ENCODE results near the gene TNS3. TPM values are rescaled to one million over a fixed set of nuclear protein-coding genes. Genes with fewer than 3 reads are reported as not detected.

TNS3 gene
- total RNA-seq, 2 experiments from 2014 or later = not detected

DNA sequence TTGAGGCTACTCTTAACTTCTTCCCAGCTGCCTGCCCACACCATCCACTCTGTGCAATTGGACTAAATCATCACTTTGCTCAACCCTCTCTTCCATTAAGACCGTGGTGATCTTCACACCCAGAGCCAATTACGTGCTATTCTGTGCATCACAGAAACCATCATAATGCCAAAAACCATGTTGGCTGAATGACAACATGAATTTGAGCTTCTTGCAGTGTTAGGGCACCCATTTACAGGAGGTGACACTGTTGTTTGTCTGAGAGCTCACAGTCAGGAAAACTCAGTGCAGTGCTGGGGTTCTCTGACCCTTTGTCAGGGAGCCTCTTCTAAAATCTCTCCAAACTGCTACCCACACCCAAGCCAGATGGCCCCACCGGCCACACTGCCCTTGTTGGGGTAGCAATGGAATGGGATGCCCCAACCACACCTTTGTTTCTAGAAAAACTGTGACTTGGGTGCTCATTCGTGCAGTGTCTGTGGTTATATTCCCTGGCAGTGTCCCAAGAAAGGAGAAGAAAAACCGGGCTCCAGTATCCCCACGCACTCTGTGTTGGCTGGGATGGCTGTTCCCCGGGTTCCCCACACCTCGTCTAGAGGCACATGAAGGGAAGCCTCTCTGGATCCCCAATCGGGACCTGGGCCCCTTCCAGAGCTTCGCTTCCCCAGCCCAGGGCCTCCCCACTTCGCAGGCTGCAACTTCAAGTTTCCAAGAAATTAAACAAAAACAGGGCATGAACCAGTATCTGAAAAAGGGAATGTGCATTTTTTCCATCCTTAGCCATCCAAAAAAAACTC is 2.0 kb upstream of the TNS3 start:
- Mint-ChIP-seq H3K27ac (no peak overlapping the region), H3K4me1 (no peaks in the 10 kb centered on the region), H3K9me3 (no peaks in the 10 kb centered on the region), H3K4me3 (no peak overlapping the region), H3K36me3 (ENCODE audit: low read depth) (no peaks in the 10 kb centered on the region), H3K27me3 (peaks cover 33% of the 10 kb centered on the region)
- ChIA-PET POLR2A (interaction anchor here (0.7 kb wide), 1 partner anchor 102 kb away, joined by 3 read pairs; no protein-coding TSS in a partner anchor), CTCF (interaction anchor here (0.5 kb wide), 1 partner anchor 12 kb away, joined by 3 read pairs; no protein-coding TSS in a partner anchor)
- no peak for DNase-seq

DNA sequence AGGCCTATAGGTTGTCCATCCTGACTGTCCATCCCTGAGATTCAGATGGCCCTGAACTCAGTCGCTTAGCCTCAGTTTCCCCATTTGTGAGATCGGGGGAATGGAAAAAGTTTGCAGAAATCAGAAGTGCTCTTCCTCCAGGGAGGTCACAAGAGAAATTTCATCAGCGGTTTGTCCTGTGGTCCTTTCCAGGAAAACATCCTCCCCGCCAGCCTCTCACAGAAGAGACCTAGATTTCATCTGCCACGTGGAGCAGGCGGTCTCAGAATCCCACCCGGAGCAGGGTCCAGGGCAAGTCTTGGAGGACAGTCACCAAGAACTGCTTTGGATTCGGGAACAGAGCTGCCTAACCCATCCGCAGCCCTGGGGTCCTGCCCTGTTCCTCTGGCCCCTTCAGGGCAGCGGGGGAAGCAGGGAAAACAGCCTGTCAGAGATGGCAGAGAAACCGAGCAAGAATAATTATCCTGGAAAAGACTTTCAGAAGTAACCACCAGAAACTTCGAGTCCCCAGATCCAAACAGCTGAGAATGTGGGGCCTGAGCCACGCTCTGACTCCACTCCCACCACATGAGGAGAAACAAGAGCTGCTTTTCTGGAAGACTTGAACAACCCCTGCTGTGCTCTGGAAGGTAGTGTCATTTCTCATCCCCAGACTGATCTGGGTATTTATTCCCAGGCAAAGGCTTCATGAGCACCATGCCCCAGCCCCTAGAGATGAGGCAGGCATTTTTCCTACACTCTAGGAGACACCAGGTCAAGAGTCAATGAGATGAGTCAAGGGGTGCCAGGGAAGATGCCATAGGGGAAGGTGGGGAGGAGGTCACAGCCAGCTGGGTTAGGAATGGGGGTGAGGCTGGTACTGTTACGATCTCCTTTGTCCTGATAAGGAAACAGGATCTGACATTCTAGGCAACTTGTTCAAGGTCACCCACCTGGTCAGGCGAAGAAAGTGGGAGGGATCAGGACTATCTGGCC is 1.1 kb upstream of the TNS3 start:
- ChIA-PET POLR2A (interaction anchor here (0.7 kb wide), 1 partner anchor 101 kb away, joined by 3 read pairs; no protein-coding TSS in a partner anchor), CTCF (interaction anchor here (0.5 kb wide), 1 partner anchor 13 kb away, joined by 3 read pairs; no protein-coding TSS in a partner anchor)
- no peak overlapping the region for H3K4me3 Mint-ChIP-seq
- DNase-seq = no peak
- H3K27me3 Mint-ChIP-seq = peaks cover 33% of the 10 kb centered on the region
- no peaks in the 10 kb centered on the region for H3K4me1 Mint-ChIP-seq
- H3K9me3 Mint-ChIP-seq = no peaks in the 10 kb centered on the region
- no peaks in the 10 kb centered on the region for H3K36me3 Mint-ChIP-seq (ENCODE audit: low read depth)
- H3K27ac Mint-ChIP-seq = no peak overlapping the region

DNA sequence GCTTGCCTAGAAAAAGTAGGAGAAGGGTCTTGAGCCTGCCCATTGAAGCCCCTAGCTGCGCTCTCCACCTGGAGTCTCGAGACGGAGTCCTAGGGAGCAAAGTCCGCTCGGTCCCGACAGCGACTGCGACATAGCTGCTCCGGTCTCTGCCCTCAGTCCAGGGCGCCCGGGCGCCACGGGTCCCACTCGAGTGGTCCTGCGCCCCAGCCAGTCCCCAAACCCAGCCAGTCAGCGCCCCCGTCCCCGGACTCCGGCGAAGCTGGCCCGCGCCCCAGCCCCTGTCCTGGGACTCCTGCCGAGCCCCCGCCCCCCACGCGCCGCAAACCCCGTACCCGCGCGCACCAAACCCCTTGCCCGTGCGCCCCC is 490 bp downstream of the TNS3 start:
- POLR2A ChIA-PET = no interaction called here
- H3K9me3 Mint-ChIP-seq = no peaks in the 10 kb centered on the region
- peaks cover 33% of the 10 kb centered on the region for H3K27me3 Mint-ChIP-seq
- CTCF ChIA-PET = no interaction called here
- no peak overlapping the region for H3K4me3 Mint-ChIP-seq
- DNase-seq = no peak
- no peaks in the 10 kb centered on the region for H3K4me1 Mint-ChIP-seq
- no peak overlapping the region for H3K27ac Mint-ChIP-seq
- H3K36me3 Mint-ChIP-seq (ENCODE audit: low read depth) = no peaks in the 10 kb centered on the region

DNA sequence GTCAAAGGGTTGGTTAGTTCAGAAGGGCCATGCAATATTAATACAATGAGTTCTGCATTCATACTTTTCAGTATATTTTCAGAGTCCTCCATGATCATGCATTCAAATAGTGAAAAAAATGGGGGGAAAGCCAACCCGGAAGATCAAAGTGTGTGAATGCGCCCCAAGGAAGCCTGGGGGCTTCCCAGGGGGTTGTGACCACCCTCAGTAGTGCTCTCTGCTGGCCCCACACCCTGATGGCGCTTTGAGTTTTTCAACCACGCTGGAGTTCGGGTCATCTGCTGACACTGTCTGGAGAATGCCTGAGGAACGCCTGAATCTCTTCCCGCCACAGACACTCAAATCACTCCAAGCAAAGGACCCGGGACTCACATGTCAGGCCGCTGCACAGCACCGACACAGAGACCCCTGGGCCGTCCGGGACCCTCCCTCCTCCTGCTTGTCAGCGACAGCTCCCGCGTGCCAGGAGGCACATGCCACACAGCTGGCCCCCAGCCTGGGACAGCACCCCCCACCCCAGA is 1.0 kb downstream of the TNS3 start:
- Mint-ChIP-seq H3K4me1 (no peaks in the 10 kb centered on the region), H3K9me3 (no peaks in the 10 kb centered on the region), H3K27me3 (peaks cover 33% of the 10 kb centered on the region), H3K36me3 (ENCODE audit: low read depth) (no peaks in the 10 kb centered on the region), H3K27ac (no peak overlapping the region), H3K4me3 (no peak overlapping the region)
- no peak for DNase-seq
- ChIA-PET CTCF (no interaction called here), POLR2A (no interaction called here)

DNA sequence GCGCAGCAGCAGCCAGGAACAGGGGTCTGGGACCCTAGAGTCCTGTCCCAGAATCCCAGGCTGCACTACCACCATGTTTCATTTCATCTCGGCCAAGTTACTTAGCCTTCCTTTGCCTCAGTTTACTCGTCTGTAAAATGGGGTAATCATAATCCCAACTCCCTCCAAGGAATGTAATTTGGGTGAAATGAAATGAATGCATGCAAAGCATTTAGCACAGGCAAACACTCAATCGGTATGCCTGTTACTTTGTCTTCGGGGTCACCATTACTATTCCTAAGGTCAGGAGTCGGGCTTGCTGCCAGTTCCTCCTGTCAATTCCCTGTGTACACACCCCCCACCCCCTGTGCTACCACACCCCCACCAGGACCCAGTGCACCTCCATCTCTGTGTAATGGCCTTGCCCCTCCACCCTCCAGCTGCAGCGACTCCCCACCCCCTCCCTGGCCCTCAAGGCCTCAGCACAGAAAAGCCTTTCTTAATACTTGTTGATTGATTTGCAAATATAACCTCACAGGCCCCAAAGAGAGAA is 1.7 kb downstream of the TNS3 start:
- Mint-ChIP-seq H3K27me3 (peaks cover 33% of the 10 kb centered on the region), H3K36me3 (ENCODE audit: low read depth) (no peaks in the 10 kb centered on the region), H3K4me1 (no peaks in the 10 kb centered on the region), H3K4me3 (no peak overlapping the region), H3K27ac (no peak overlapping the region), H3K9me3 (no peaks in the 10 kb centered on the region)
- ChIA-PET POLR2A (no interaction called here), CTCF (interaction anchor here (0.6 kb wide), 1 partner anchor 72 kb away, joined by 3 read pairs; no protein-coding TSS in a partner anchor)
- no peak for DNase-seq

DNA sequence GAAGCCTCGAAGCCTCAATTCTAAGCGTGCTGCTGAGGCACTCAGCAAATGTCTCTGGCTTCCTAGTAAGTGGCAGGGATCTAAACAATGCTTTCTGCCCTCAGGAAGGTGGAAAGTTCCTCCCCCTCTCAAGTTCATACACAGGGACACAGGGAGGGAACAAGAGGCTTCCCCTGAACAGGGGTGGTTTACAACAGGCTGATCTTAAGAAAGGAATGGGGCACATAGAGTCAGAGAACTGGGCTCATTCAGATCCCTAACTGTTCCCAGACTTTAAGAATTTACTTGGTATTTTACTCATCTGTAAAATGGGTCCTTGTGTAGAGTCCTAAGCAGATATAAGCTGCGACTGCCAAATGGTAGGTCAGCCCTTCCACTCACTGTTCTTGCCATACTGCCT is 2.5 kb downstream of the TNS3 start:
- ChIA-PET POLR2A (no interaction called here), CTCF (interaction anchor here (0.6 kb wide), 1 partner anchor 72 kb away, joined by 3 read pairs; no protein-coding TSS in a partner anchor)
- no peaks in the 10 kb centered on the region for H3K9me3 Mint-ChIP-seq
- no peaks in the 10 kb centered on the region for H3K4me1 Mint-ChIP-seq
- peaks cover 33% of the 10 kb centered on the region for H3K27me3 Mint-ChIP-seq
- no peak overlapping the region for H3K4me3 Mint-ChIP-seq
- H3K36me3 Mint-ChIP-seq (ENCODE audit: low read depth) = no peaks in the 10 kb centered on the region
- H3K27ac Mint-ChIP-seq = no peak overlapping the region
- no peak for DNase-seq

DNA sequence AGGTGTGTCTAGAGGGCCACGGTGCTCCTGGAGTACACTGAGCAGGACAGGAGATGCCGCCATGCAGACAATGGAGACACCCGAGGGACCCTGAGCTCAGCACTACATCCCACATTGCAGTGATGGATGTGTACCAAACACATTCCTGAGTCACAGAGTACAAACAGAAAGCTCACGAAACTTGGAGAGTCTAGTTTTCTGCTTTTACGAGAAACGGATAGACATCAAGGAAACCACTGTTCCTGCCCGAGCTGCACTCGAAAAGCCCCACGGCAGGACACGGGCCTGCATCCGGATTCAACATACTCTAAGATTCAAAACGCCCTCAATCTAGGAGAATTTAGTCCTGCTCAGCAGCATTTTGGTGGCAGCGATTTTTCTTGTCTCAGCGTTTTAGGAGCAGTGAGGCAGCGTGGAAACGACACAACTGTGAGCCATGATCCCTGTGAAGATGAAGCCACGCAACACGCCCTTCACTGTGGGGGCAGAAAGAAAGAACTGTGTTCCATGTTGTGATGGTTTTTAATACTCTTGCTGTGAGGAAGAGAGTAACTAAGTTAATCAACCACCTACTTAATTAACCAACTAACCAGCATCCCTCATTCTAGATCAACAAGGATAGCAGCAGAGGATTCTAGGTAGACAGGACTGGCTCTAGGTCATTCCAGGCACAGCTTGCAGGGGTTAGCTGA is 3.2 kb downstream of the TNS3 start:
- ChIA-PET CTCF (no interaction called here), POLR2A (no interaction called here)
- H3K4me1 Mint-ChIP-seq = no peaks in the 10 kb centered on the region
- no peak for DNase-seq
- no peak overlapping the region for H3K4me3 Mint-ChIP-seq
- no peaks in the 10 kb centered on the region for H3K9me3 Mint-ChIP-seq
- no peaks in the 10 kb centered on the region for H3K36me3 Mint-ChIP-seq (ENCODE audit: low read depth)
- H3K27ac Mint-ChIP-seq = no peak overlapping the region
- peaks cover 31% of the 10 kb centered on the region for H3K27me3 Mint-ChIP-seq

DNA sequence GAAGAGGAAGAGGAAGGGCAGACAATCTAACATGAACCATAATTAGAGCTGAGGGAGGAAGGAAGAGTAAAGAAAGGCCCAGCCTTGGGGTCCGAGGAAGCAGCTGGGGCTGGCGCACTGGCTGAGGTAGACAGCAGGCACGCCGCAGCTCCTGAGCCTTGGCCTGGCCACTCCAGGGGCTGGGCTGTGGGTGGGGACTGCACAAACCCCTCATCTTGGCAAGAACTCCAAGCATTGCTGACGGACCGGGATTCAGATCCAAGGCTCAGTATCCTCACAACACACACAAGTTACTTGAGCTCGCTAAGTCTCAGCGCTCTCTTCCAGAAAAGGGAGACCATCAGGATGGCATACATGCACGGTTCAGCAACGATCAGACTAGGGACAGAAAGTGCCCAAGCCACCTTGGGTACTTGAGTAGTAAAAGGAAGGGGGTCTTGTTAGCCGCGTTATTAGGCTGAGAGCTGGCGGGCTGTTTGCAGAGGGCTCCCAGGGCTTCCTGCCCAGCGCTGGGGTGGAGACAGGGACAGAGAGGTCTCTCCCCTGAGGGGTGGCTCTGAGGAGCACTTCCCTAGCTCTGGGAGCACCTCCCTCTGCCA is 4.5 kb downstream of the TNS3 start:
- Mint-ChIP-seq H3K9me3 (no peaks in the 10 kb centered on the region), H3K27me3 (peaks cover 18% of the 10 kb centered on the region), H3K27ac (no peak overlapping the region), H3K4me1 (no peaks in the 10 kb centered on the region), H3K4me3 (no peak overlapping the region), H3K36me3 (ENCODE audit: low read depth) (no peaks in the 10 kb centered on the region)
- CTCF ChIA-PET = interaction anchor here (0.7 kb wide), 1 partner anchor 45 kb away, joined by 3 read pairs; no protein-coding TSS in a partner anchor
- POLR2A ChIA-PET = no interaction called here
- DNase-seq = no peak

DNA sequence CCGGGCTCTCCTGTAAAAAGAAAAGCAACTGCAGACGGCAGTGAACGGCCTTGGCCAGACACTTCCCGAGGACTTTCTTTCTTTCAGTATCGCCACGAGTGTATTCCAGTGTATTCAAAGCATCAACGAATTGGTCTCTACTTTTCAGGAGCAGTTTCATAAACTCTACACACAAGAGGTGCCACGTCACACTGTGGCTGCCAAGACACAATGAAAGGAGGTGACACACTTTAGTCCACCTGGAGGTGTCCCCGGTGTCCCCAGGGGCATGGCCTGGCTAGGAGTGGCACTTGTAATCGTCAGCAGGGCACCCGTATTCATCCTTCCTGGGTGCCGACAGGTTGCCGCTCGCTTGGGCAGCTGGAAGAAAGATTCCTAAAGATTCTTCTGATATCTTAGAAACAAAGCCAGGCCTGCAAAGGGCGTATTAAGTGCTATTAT is 5.0 kb downstream of the TNS3 start:
- H3K27ac Mint-ChIP-seq = no peak overlapping the region
- no peak overlapping the region for H3K4me3 Mint-ChIP-seq
- no peaks in the 10 kb centered on the region for H3K9me3 Mint-ChIP-seq
- no peaks in the 10 kb centered on the region for H3K4me1 Mint-ChIP-seq
- no peaks in the 10 kb centered on the region for H3K36me3 Mint-ChIP-seq (ENCODE audit: low read depth)
- peaks cover 16% of the 10 kb centered on the region for H3K27me3 Mint-ChIP-seq
- CTCF ChIA-PET = no interaction called here
- POLR2A ChIA-PET = no interaction called here
- no peak for DNase-seq

DNA sequence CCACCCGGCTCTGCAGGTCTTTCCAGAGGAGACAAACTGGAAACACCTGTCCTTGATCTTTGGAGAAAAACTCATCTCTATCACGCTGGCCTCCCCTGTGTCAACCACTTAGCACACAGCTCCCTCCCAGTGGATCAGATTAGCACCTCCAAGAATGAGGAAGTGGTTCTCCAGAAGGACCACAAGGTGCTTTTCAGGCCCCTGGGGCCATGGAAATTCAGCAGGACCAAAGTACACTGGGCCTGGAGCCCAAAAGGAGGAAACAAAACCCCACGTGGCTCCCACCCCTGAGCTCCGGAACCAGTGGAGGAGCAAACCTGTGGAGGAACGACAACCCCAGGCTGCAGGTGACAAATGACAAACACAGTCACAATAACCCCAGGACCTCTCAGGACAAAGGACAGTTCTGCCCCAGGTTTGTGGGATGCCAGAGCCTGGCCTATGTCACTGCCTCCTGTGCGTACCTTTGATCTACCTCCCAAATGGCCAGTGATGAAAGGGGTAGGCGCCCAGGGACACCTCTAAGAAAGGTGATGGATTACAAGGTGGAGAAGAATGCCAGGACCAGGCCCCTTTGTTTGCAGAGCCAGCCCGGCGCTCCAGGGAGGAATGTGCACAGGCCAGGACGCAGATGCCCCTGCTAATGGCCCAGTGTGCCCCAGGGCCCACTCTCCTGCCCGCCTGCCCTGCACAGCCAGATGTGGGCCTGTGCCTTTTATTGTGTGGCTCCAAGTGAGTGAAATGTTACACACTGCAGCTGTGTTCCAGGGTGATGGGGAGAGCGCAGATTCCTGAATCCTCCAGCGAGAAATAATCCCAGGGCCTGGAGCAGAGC is 5.7 kb downstream of the TNS3 start:
- no peaks in the 10 kb centered on the region for H3K36me3 Mint-ChIP-seq (ENCODE audit: low read depth)
- no peak for DNase-seq
- ChIA-PET POLR2A (no interaction called here), CTCF (interaction anchor here (1.7 kb wide), 1 partner anchor 11 kb away, joined by 4 read pairs; no protein-coding TSS in a partner anchor)
- no peak overlapping the region for H3K4me3 Mint-ChIP-seq
- no peaks in the 10 kb centered on the region for H3K4me1 Mint-ChIP-seq
- peaks cover 14% of the 10 kb centered on the region for H3K27me3 Mint-ChIP-seq
- no peak overlapping the region for H3K27ac Mint-ChIP-seq
- H3K9me3 Mint-ChIP-seq = no peaks in the 10 kb centered on the region

DNA sequence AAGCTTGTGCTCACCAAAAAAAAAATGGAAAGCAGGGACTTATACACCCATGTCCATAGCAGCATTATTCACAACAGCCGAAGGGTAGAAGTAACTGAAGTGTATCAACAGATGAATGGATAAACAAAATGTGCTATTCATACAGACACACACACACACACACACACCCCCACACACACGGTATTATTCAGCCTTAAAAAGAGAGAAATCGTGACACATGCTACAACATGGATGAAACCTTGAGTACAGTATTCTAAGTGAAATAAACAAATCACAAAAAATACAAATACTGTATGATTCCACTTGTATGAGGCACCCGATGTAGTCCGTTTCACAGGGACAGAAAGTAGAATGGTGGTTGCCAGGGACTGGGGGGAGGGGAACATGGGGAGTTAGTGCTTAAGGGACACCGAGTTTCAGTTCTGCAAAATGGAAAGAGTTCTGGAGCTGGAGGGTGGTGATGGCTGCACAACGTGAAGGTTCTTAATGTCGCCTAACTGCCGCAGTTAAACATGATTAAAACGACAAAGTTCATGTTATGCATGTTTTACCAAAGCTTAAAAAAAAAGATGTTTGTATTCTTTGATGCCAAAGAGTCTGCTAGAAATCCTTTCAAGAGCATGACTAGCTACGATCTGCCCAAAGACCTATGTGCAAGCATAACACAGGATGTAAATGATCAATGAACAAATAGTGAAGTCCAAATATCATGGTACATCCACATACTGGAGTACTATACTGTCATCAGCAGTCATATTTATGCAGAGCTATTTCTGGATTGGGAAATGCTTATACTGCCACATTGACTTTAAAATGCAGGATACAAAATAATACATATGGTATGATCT is 7.2 kb downstream of the TNS3 start:
- POLR2A ChIA-PET = no interaction called here
- no peaks in the 10 kb centered on the region for H3K4me1 Mint-ChIP-seq
- CTCF ChIA-PET = interaction anchor here (1.7 kb wide), 1 partner anchor 13 kb away, joined by 4 read pairs; no protein-coding TSS in a partner anchor
- H3K9me3 Mint-ChIP-seq = no peaks in the 10 kb centered on the region
- H3K36me3 Mint-ChIP-seq (ENCODE audit: low read depth) = no peaks in the 10 kb centered on the region
- H3K4me3 Mint-ChIP-seq = no peak overlapping the region
- no peak for DNase-seq
- H3K27ac Mint-ChIP-seq = no peak overlapping the region
- peaks cover 1% of the 10 kb centered on the region for H3K27me3 Mint-ChIP-seq

Measured in activated CD4-positive, alpha-beta T cell treated with anti-CD3 and anti-CD28 coated beads, Interleukin-2, amount 10 ng/mL, durations not matched to agents 7 days and 5 days (primary cell).